WTC11 (cell line): ENCODE data around the gene PRICKLE3. TPM values are rescaled to one million over a fixed set of nuclear protein-coding genes. Genes with fewer than 3 reads are reported as not detected.

Source experiments
- ATAC-seq: fragments of 200-7000 bp; cut with Tn5 transposase; 2 replicates; pipeline ENCODE4 v1.10.0; 2021; ENCODE audit warnings: mild to moderate bottlenecking, moderate library complexity
- CTCF ChIA-PET: fragments of 300-600 bp; sonication (Branson Sonifier 250); formaldehyde crosslinking; loops from one replicate; lab custom pipeline; 2021; ENCODE audit warnings: antibody characterized with exemption; lab: Charles Lee
- POLR2A ChIA-PET: fragments of 350-600 bp; sonication (Branson Sonifier 250); formaldehyde crosslinking; loops from one replicate; lab custom pipeline; 2021; ENCODE audit warnings: antibody characterized with exemption; lab: Charles Lee
- DNase-seq: peaks from one replicate; pipeline ENCODE4 v3.0.0; 2021; ENCODE audit warnings: low spot score
- H3K27ac Mint-ChIP-seq: 2 replicates; pipeline ENCODE4 v1.8.0; 2021; ENCODE audit warnings: mixed read lengths
- H3K27me3 Mint-ChIP-seq: 2 replicates; pipeline ENCODE4 v1.8.0; 2021; ENCODE audit warnings: low read depth, mild to moderate bottlenecking, moderate library complexity, mixed read lengths
- H3K36me3 Mint-ChIP-seq: 2 replicates; pipeline ENCODE4 v1.8.0; 2021; ENCODE audit warnings: mixed read lengths
- H3K4me1 Mint-ChIP-seq: 2 replicates; pipeline ENCODE4 v1.8.0; 2022; ENCODE audit warnings: mixed read lengths
- H3K4me3 Mint-ChIP-seq: 2 replicates; pipeline ENCODE4 v1.8.0; 2021; ENCODE audit warnings: mild to moderate bottlenecking, moderate library complexity, mixed read lengths
- H3K9me3 Mint-ChIP-seq: 2 replicates; pipeline ENCODE4 v1.8.0; 2021; ENCODE audit warnings: mixed read lengths
- AFF4 ChIP-seq: sonication (generic); formaldehyde crosslinking; IDR thresholded peaks from 2 replicates; pipeline ENCODE4 v1.8.1; 2023; ENCODE audit warnings: mild to moderate bottlenecking, missing genetic modification reagents, borderline replicate concordance
- CBFB ChIP-seq: sonication (generic); formaldehyde crosslinking; IDR thresholded peaks from 2 replicates; pipeline ENCODE4 v1.8.1; 2022; ENCODE audit warnings: mild to moderate bottlenecking, low read depth, missing genetic modification reagents
- CREB1 ChIP-seq: sonication (generic); formaldehyde crosslinking; IDR thresholded peaks from 2 replicates; pipeline ENCODE4 v1.8.0; 2023; ENCODE audit warnings: mild to moderate bottlenecking, missing genetic modification reagents
- FOXJ3 ChIP-seq: sonication (generic); formaldehyde crosslinking; IDR thresholded peaks from 2 replicates; pipeline ENCODE4 v1.9.0; 2021; ENCODE audit warnings: missing genetic modification reagents, mild to moderate bottlenecking, borderline replicate concordance
- JUN ChIP-seq: sonication (generic); formaldehyde crosslinking; IDR thresholded peaks from 2 replicates; pipeline ENCODE4 v1.8.0; 2023; ENCODE audit warnings: mild to moderate bottlenecking, missing genetic modification reagents
- MXD4 ChIP-seq: fragments of 250-450 bp; sonication (Bioruptor Pico); IDR thresholded peaks from 2 replicates; pipeline ENCODE4 v1.8.0; 2021; ENCODE audit warnings: mild to moderate bottlenecking, moderate library complexity, borderline replicate concordance
- MYBL2 ChIP-seq: sonication (generic); formaldehyde crosslinking; IDR thresholded peaks from 2 replicates; pipeline ENCODE4 v1.8.1; 2023; ENCODE audit warnings: mild to moderate bottlenecking, moderate library complexity, missing genetic modification reagents
- SMAD3 ChIP-seq: sonication (generic); formaldehyde crosslinking; IDR thresholded peaks from 2 replicates; pipeline ENCODE4 v1.8.0; 2022; ENCODE audit warnings: missing genetic modification reagents, mild to moderate bottlenecking, borderline replicate concordance
- STAT6 ChIP-seq: sonication (generic); formaldehyde crosslinking; conservative IDR thresholded peaks from 2 replicates; pipeline ENCODE4 v1.8.1; 2023; ENCODE audit warnings: mild to moderate bottlenecking, low read depth, missing genetic modification reagents, moderate library complexity
- TEAD1 ChIP-seq: sonication (generic); formaldehyde crosslinking; IDR thresholded peaks from 2 replicates; pipeline ENCODE4 v1.8.0; 2022; ENCODE audit warnings: mild to moderate bottlenecking, missing genetic modification reagents
- TEAD4 ChIP-seq: sonication (generic); formaldehyde crosslinking; IDR thresholded peaks from 2 replicates; pipeline ENCODE4 v1.8.0; 2022; ENCODE audit warnings: mild to moderate bottlenecking, missing genetic modification reagents
- ZNF219 ChIP-seq: sonication (generic); formaldehyde crosslinking; IDR thresholded peaks from 2 replicates; pipeline ENCODE4 v1.8.0; 2023; ENCODE audit warnings: missing genetic modification reagents, mild to moderate bottlenecking, borderline replicate concordance
- ZNF423 ChIP-seq: fragments of 250-450 bp; sonication (Bioruptor Pico); IDR thresholded peaks from 2 replicates; pipeline ENCODE4 v2.1.2; 2022; ENCODE audit warnings: mild to moderate bottlenecking, moderate library complexity
- ZNF425 ChIP-seq: fragments of 250-450 bp; sonication (Bioruptor Pico); conservative IDR thresholded peaks from 2 replicates; pipeline ENCODE4 v1.9.0; 2021; ENCODE audit warnings: mild to moderate bottlenecking
- ZNF512 ChIP-seq: sonication (generic); formaldehyde crosslinking; IDR thresholded peaks from 2 replicates; pipeline ENCODE4 v1.8.1; 2022; ENCODE audit warnings: missing genetic modification reagents, borderline replicate concordance
- total RNA-seq: library from RNA; stranded (reverse); gene quantifications from 3 replicates; pipeline ENCODE4 v1.2.3, GENCODE V29; 2021
- TF ChIP-seq, protein P1 (sequence below): fragments of 200-600 bp; IDR thresholded peaks from 2 replicates; pipeline ENCODE4 v1.8.0; 2022; ENCODE audit warnings: antibody characterized with exemption
- TF ChIP-seq, protein P2 (sequence below): fragments of 250-450 bp; sonication (Bioruptor Pico); IDR thresholded peaks from 2 replicates; pipeline ENCODE4 v2.1.2; 2022; ENCODE audit warnings: mild to moderate bottlenecking, moderate library complexity
- TF ChIP-seq, protein P3 (sequence below): sonication (generic); formaldehyde crosslinking; IDR thresholded peaks from 2 replicates; pipeline ENCODE4 v1.8.1; 2022; ENCODE audit warnings: mild to moderate bottlenecking, moderate library complexity, missing genetic modification reagents

Gene PRICKLE3
- total RNA-seq, 1 experiment from 2014 or later: 14.6 TPM

- TF ChIP-seq CBFB (CRISPR knock-in tag): no peak
- no peak for TF ChIP-seq MXD4 (CRISPR knock-in tag)
- TF ChIP-seq AFF4 (CRISPR knock-in tag): no peak
- TF ChIP-seq ZNF219 (CRISPR knock-in tag): no peak
- TF ChIP-seq SMAD3 (CRISPR knock-in tag): no peak
- TF ChIP-seq MYBL2 (CRISPR knock-in tag): no peak
- no peak for TF ChIP-seq STAT6 (CRISPR knock-in tag)
- no peak for TF ChIP-seq JUN (CRISPR knock-in tag)
These were observed 28.2 kb upstream of the PRICKLE3 start (continued) for GRCh38 chrX:49214416-49214815.

DNA sequence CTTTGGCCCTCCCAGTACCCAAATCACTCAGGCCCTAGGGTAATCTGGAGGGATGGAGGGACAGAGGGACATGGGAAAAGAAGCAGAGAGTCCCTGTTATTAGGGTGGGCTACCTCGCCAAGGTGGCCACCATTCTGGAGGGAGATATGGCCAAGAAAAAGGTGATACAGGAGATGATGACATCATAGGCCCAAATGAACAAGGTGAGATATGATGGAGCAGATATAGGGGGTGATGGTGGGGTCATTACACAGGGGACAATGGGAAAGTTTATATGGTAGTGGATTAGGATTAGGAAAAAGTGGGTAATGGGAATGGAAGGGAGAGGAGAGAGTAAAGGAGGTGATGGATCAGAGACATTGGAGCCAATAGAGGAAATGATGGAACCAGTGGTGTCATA, 26.7 kb upstream of the PRICKLE3 start:
- no peaks in the 10 kb centered on the region for H3K4me1 Mint-ChIP-seq
- no peak overlapping the region for H3K27ac Mint-ChIP-seq
- ChIA-PET POLR2A (no interaction called here), CTCF (no interaction called here)
- ATAC-seq (no peak), DNase-seq (no peak)
- H3K27me3 Mint-ChIP-seq: peaks cover 8% of the 10 kb centered on the region
- no peak overlapping the region for H3K4me3 Mint-ChIP-seq
- peaks cover 4% of the 10 kb centered on the region; the same call in 1 of the 2 replicates for H3K9me3 Mint-ChIP-seq
- no peaks in the 10 kb centered on the region for H3K36me3 Mint-ChIP-seq
- TF ChIP-seq TEAD4 (CRISPR knock-in tag): no peak
- TF ChIP-seq, protein P1, sequence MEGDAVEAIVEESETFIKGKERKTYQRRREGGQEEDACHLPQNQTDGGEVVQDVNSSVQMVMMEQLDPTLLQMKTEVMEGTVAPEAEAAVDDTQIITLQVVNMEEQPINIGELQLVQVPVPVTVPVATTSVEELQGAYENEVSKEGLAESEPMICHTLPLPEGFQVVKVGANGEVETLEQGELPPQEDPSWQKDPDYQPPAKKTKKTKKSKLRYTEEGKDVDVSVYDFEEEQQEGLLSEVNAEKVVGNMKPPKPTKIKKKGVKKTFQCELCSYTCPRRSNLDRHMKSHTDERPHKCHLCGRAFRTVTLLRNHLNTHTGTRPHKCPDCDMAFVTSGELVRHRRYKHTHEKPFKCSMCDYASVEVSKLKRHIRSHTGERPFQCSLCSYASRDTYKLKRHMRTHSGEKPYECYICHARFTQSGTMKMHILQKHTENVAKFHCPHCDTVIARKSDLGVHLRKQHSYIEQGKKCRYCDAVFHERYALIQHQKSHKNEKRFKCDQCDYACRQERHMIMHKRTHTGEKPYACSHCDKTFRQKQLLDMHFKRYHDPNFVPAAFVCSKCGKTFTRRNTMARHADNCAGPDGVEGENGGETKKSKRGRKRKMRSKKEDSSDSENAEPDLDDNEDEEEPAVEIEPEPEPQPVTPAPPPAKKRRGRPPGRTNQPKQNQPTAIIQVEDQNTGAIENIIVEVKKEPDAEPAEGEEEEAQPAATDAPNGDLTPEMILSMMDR: no peak
- TF ChIP-seq TEAD1 (CRISPR knock-in tag): no peak
- TF ChIP-seq ZNF425 (CRISPR knock-in tag): no peak
- TF ChIP-seq, protein P2, sequence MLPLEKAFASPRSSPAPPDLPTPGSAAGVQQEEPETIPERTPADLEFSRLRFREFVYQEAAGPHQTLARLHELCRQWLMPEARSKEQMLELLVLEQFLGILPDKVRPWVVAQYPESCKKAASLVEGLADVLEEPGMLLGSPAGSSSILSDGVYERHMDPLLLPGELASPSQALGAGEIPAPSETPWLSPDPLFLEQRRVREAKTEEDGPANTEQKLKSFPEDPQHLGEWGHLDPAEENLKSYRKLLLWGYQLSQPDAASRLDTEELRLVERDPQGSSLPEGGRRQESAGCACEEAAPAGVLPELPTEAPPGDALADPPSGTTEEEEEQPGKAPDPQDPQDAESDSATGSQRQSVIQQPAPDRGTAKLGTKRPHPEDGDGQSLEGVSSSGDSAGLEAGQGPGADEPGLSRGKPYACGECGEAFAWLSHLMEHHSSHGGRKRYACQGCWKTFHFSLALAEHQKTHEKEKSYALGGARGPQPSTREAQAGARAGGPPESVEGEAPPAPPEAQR (CRISPR knock-in tag): no peak
- TF ChIP-seq, protein P3, sequence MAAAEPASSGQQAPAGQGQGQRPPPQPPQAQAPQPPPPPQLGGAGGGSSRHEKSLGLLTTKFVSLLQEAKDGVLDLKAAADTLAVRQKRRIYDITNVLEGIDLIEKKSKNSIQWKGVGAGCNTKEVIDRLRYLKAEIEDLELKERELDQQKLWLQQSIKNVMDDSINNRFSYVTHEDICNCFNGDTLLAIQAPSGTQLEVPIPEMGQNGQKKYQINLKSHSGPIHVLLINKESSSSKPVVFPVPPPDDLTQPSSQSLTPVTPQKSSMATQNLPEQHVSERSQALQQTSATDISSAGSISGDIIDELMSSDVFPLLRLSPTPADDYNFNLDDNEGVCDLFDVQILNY: no peak
- TF ChIP-seq CREB1 (CRISPR knock-in tag): no peak
- no peak for TF ChIP-seq ZNF423 (CRISPR knock-in tag)
- no peak for TF ChIP-seq STAT6 (CRISPR knock-in tag)
- TF ChIP-seq ZNF512: no peak
- no peak for TF ChIP-seq FOXJ3 (CRISPR knock-in tag)
